SJCRH30 (cell line): ENCODE data around the gene CYP2W1. TPM values are rescaled to one million over a fixed set of nuclear protein-coding genes. Genes with fewer than 3 reads are reported as not detected.

ENCODE experiments used
- DNase-seq, 2 experiments: peaks; one replicate each; pipeline ENCODE4 v3.0.0-alpha.2; 2015 to 2020
- H3K27ac ChIP-seq: fragments of 250-450 bp; sonication (Bioruptor Pico); 2 replicates; pipeline ENCODE4 v1.5.1; 2020; ENCODE audit warnings: mild to moderate bottlenecking, moderate library complexity
- H3K27me3 ChIP-seq: fragments of 250-450 bp; sonication (Bioruptor Pico); 2 replicates; pipeline ENCODE4 v1.5.1; 2020; ENCODE audit warnings: mild to moderate bottlenecking, moderate library complexity
- H3K36me3 ChIP-seq: fragments of 250-450 bp; sonication (Bioruptor Pico); 2 replicates; pipeline ENCODE4 v1.5.1; 2020; ENCODE audit warnings: mild to moderate bottlenecking, moderate library complexity
- H3K4me1 ChIP-seq: fragments of 250-450 bp; sonication (Bioruptor Pico); 2 replicates; pipeline ENCODE4 v1.5.1; 2020; ENCODE audit warnings: mild to moderate bottlenecking, moderate library complexity
- H3K4me3 ChIP-seq: fragments of 250-450 bp; sonication (Bioruptor Pico); 2 replicates; pipeline ENCODE4 v1.5.1; 2020; ENCODE audit warnings: mild to moderate bottlenecking, moderate library complexity
- H3K9me3 ChIP-seq: fragments of 250-450 bp; sonication (Bioruptor Pico); replicated peaks from 2 replicates; pipeline ENCODE4 v1.5.1; 2020; ENCODE audit warnings: mild to moderate bottlenecking, moderate library complexity
- total RNA-seq: library from RNA; depleted of rRNA; stranded (reverse); fragments of >200 nt; shearing (Covaris generic); gene quantifications from 2 replicates; pipeline ENCODE4 v1.2.3, GENCODE V29; 2014

The CYP2W1 gene
- total RNA-seq, 1 experiment from 2014 or later = not detected

- no peak overlapping the region for H3K4me3 ChIP-seq
- H3K27ac ChIP-seq = no peak overlapping the region
- H3K4me1 ChIP-seq = peaks cover 4% of the 10 kb centered on the region; the same call in 1 of the 2 replicates
- DNase-seq = no peak
- H3K36me3 ChIP-seq = no peaks in the 10 kb centered on the region
- H3K9me3 ChIP-seq = no peaks in the 10 kb centered on the region
- H3K27me3 ChIP-seq = no peaks in the 10 kb centered on the region
Observed at GRCh38 chr7:1024876-1025742, 42.1 kb downstream of the CYP2W1 start.

GRCh38 chr7:1025743-1026581 lies 43.0 kb downstream of the CYP2W1 start:
- no peak overlapping the region for H3K4me3 ChIP-seq
- H3K9me3 ChIP-seq = no peaks in the 10 kb centered on the region
- no peaks in the 10 kb centered on the region for H3K27me3 ChIP-seq
- no peak overlapping the region for H3K27ac ChIP-seq
- peaks cover 4% of the 10 kb centered on the region; the same call in 1 of the 2 replicates for H3K4me1 ChIP-seq
- DNase-seq = peak in 1 of 2 experiments; percentile 14
- H3K36me3 ChIP-seq = no peaks in the 10 kb centered on the region

- Histone ChIP-seq H3K27ac (no peak overlapping the region), H3K4me3 (no peak overlapping the region), H3K4me1 (peaks cover 4% of the 10 kb centered on the region; the same call in 1 of the 2 replicates), H3K9me3 (no peaks in the 10 kb centered on the region), H3K27me3 (no peaks in the 10 kb centered on the region), H3K36me3 (no peaks in the 10 kb centered on the region)
- no peak for DNase-seq
Observed at GRCh38 chr7:1026721-1027161, 43.8 kb downstream of the CYP2W1 start.

GRCh38 chr7:1027242-1028043 lies 44.5 kb downstream of the CYP2W1 start:
- Histone ChIP-seq H3K27ac (no peak overlapping the region), H3K27me3 (no peaks in the 10 kb centered on the region), H3K36me3 (no peaks in the 10 kb centered on the region), H3K9me3 (no peaks in the 10 kb centered on the region), H3K4me3 (peak overlapping the region; percentile 74), H3K4me1 (peaks cover 4% of the 10 kb centered on the region; the same call in 1 of the 2 replicates)
- no peak for DNase-seq

- peaks cover 4% of the 10 kb centered on the region; the same call in 1 of the 2 replicates for H3K4me1 ChIP-seq
- DNase-seq = peak; percentile 75 to 78
- H3K27me3 ChIP-seq = no peaks in the 10 kb centered on the region
- H3K27ac ChIP-seq = no peak overlapping the region; the same call in 1 of the 2 replicates
- peak overlapping the region; percentile 74 for H3K4me3 ChIP-seq
- no peaks in the 10 kb centered on the region for H3K36me3 ChIP-seq
- no peaks in the 10 kb centered on the region for H3K9me3 ChIP-seq
Observed at GRCh38 chr7:1028044-1028770, 45.2 kb downstream of the CYP2W1 start.

- no peaks in the 10 kb centered on the region for H3K27me3 ChIP-seq
Observed at GRCh38 chr7:1028775-1029636, 46.0 kb downstream of the CYP2W1 start.

GRCh38 chr7:1029637-1030443 lies 46.9 kb downstream of the CYP2W1 start:
- peaks cover 4% of the 10 kb centered on the region; the same call in 1 of the 2 replicates for H3K4me1 ChIP-seq
- H3K27me3 ChIP-seq = no peaks in the 10 kb centered on the region
- no peak overlapping the region for H3K27ac ChIP-seq
- H3K36me3 ChIP-seq = no peaks in the 10 kb centered on the region
- H3K9me3 ChIP-seq = no peaks in the 10 kb centered on the region
- no peak overlapping the region for H3K4me3 ChIP-seq
- no peak for DNase-seq

More at GRCh38 chr7:1028775-1029636, 46.0 kb downstream of the CYP2W1 start:
- peak; percentile 75 to 78 for DNase-seq
- Histone ChIP-seq H3K27ac (no peak overlapping the region), H3K4me1 (peaks cover 4% of the 10 kb centered on the region; the same call in 1 of the 2 replicates), H3K9me3 (no peaks in the 10 kb centered on the region), H3K4me3 (peak overlapping the region; percentile 74), H3K36me3 (no peaks in the 10 kb centered on the region)

GRCh38 chr7:1030444-1031070 lies 47.6 kb downstream of the CYP2W1 start:
- Histone ChIP-seq H3K4me1 (peaks cover 4% of the 10 kb centered on the region; the same call in 1 of the 2 replicates), H3K27ac (no peak overlapping the region), H3K4me3 (no peak overlapping the region), H3K36me3 (no peaks in the 10 kb centered on the region), H3K27me3 (no peaks in the 10 kb centered on the region), H3K9me3 (no peaks in the 10 kb centered on the region)
- DNase-seq = no peak

- no peaks in the 10 kb centered on the region for H3K36me3 ChIP-seq
- H3K4me3 ChIP-seq = no peak overlapping the region
- H3K9me3 ChIP-seq = no peaks in the 10 kb centered on the region
- H3K27ac ChIP-seq = no peak overlapping the region
- no peak for DNase-seq
- no peaks in the 10 kb centered on the region for H3K27me3 ChIP-seq
- peaks cover 4% of the 10 kb centered on the region; the same call in 1 of the 2 replicates for H3K4me1 ChIP-seq
Observed at GRCh38 chr7:1031716-1032455, 48.9 kb downstream of the CYP2W1 start.

GRCh38 chr7:1032536-1033181 lies 49.7 kb downstream of the CYP2W1 start:
- H3K27me3 ChIP-seq = no peaks in the 10 kb centered on the region
- peaks cover 4% of the 10 kb centered on the region; the same call in 1 of the 2 replicates for H3K4me1 ChIP-seq
- no peak overlapping the region for H3K27ac ChIP-seq
- H3K4me3 ChIP-seq = no peak overlapping the region
- H3K9me3 ChIP-seq = no peaks in the 10 kb centered on the region
- DNase-seq = no peak
- no peaks in the 10 kb centered on the region for H3K36me3 ChIP-seq

GRCh38 chr7:1033546-1034145 lies 50.7 kb downstream of the CYP2W1 start:
- Histone ChIP-seq H3K4me1 (peaks cover 4% of the 10 kb centered on the region; the same call in 1 of the 2 replicates), H3K4me3 (no peak overlapping the region), H3K27me3 (no peaks in the 10 kb centered on the region), H3K9me3 (no peaks in the 10 kb centered on the region), H3K36me3 (no peaks in the 10 kb centered on the region), H3K27ac (no peak overlapping the region)
- no peak for DNase-seq
